Stimulated activated CD4-positive, alpha-beta T cell treated with anti-CD3 and anti-CD28 coated beads, TNF-alpha, amount 100 ng/mL, for 24 hours (primary cell): ENCODE data around the gene SRRM2.
"Not testable (repeated sequence)": the region's sequence is repeated elsewhere in the genome, so short reads cannot be mapped to it uniquely, and the experiment has no call there.

Experiments
- DNase-seq, 3 experiments: peaks; one replicate each; pipeline ENCODE4 v3.0.0-alpha.2; 2020; ENCODE audit warnings: low read depth in 3 of 3

The SRRM2 gene

DNA sequence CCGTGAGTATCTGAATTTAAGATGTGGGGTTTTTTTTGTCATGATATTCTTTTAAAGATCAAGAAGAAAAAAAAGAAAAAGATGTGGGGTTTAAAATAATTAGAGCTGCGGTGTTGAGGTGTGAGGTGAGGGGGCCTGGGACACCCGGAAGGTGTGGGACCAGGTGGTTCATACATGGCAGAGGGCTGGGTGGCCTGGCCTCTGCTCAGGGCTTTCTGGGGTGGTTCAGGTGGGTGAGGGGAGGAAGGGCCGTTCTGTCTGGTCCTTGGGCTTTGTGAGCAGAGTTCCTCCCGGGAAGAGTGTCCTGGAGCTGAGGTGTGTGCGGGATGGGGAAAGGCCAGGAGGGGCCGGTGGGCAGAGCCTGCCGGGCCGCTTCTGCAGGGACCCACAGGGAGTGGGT, 37.4 kb upstream of the SRRM2 start:
- DNase-seq = no peak

DNA sequence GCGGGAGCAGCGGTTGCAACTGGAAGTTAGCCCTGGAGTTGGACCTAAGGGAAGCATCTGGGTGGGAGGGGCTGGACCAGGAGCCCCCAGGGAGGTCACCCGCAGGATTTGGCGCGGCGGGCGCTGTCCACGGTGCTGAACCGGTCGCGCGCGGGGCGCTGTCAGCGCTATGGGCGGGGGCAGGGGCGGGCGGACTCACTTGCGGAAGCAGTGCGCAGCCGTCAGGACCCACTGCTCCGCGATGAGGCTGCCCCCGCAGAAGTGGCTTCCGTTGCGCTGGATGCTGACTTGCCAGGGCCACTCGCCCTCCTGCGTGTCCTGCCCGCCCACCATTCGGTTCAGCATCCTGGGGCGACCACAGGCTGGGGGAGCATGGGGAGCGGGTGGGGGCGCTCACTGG, 36.9 kb upstream of the SRRM2 start:
- DNase-seq = peak; percentile 47 to 75 (median 58)

DNA sequence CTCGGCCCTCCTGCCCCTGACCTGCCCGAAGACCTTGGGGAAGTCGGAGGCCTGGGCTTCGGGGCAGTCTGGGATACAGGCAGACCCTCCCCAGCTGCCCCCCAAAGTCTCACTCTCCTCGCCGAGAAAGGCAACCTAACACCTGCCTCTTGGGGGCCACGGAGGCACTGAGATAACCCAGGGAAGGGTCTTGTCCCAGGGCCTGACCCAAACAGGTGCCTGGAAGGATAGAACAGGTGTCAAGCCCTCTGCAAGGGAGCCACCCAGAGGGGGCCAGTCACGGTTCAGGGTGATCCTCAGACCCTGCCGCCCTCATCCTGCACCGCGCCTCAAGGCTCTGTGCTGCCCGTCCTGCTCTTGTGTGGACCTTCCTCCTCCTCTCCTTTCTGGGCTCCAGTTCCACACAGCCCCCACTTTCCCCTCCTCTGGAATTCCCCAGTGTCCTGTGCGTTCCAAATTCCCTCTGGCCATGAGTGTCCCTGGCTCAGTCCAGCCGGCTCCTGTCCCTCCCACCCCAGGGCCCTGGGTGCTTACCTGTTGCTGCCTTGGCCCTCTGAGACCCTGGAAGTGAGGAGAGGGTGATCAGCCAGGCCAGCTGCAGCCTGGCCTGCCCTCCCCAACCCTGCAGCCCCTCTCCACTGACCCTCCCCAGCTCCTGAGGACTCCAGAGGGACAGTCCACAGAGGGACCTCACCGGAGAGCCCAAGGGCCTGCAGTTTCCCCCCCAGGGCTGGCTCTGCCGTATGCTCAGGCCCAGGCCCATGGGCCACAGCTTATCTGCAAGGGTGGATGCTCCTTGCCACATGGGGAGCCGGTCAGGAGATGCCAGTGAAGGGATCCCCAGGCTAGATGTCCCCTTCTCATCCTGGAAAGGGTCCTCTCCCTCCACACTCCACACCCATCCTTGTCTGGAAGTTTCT, 36.2 kb upstream of the SRRM2 start:
- no peak for DNase-seq

DNA sequence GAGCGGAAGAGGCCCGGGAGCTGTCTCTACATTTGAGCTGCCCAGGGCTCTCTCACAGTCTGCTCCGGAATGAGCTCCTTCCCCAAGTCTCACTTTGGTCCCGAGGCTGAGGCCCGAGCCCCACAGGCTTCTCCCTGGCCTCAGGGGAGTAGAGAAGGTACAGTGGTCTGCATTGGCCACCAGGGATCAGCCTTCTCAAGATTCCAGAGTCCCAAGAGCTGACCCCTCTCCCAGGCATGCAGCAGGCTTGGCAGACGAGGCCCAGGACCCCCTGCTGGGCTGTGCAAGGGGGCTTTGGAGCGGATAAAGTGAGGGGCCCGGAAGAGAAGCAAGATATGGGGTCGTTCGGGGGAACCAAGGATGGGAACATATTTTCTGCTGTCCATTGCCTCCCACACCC, 35.5 kb upstream of the SRRM2 start:
- no peak for DNase-seq

DNA sequence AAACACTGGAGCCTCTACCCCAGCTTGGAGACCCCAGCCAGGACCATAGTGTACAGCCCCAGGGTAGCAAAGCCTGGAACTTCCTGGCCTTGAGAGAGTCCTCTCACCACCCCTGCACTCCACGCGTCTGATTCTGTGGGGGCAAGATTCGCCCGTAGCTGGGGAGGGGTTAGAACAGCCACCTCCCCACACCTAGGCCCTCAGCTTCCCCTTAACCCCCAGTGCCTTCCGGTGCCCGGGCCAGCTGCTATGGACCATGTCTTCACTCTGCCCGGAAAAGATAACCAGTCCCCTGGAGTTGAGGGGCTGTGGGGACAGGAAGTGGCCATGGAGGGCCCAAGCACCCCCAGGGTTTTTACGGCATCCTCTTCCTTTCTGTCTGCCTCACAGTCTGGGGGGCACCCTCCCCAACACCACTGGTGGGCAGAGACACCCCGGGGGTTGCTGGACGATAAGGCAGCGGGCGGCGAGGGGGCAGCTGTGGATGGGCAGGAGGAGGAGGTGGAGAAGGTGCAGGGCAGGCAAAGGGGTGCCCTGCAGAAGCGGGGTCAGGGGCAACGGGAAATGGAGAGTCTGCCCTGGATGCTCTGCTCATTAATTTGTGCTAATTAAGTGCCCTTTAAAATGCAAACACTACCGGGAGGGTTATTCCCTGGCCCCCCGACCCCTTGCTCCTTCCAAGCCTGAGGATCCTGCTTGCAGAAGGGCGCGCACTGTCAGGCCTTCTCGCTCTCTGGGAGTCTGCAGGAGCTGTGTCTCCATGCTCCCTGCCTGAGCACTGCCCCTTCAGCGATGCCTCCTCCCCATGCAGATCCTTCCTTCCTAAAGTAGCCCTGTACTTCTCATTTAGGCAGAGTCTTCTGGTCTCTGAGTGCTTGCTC, 34.8 kb upstream of the SRRM2 start:
- DNase-seq = no peak

DNA sequence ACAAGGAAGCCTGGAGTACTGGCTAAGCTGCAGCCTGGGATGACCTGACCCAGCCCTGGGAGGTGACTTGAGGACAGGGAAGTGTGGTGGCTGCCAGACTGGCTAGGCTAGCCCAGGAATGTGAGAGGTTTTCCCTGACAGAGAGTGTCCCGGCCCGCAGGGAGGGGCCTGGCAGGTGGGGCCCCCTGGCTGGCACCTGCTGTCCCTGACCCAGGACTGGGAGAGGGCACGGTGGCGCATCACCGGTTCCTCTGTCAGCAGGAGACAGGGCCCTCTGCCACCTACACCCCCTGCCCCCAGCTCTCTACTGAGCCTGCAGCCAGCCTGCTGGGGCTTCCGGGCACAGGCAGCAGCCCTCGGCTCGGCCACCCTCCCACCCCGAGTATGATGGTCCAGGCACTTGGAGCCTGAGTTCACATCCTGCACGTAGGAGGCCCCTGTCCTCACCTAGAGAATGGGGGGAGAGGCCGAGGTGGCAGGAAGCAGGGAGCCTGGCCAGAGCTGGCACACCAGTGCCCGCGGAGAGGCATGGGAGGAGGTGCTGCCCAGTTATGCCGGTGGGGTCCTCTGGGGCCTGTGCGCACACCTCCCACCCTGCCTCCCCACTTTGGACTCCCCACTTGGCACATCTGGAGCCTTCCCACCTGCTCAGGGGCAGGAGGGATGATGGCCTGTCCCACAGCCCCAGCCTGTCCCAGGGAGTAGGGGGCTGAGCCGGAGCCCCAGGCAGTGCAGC, 32.9 kb upstream of the SRRM2 start:
- DNase-seq = no peak

DNA sequence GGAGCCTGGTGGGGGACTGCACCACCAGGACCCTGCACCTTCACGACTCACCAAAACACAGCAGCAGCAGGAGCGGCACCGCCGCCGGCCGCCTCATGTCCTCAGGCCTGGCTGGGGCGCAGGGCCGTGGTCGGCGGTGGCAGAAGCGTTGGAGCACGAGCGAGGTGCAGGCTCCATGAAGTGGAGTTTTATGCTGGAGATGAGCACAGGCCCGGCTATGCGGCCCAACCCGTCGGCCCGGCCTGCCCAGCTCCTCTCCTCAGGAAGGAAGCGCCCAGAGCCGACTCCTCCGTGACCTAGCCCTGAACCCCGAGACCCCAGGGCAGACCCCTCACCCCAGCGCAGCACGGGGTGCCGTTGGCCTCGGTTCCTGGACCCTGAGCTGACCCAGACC, 32.4 kb upstream of the SRRM2 start, which contains the start of gene PRSS27:
Gene PRSS27, minus strand, starts transcription at position 161 of the 394 bp plus-strand sequence. Its CDS starts 64 bp downstream, at position 97.
- DNase-seq = no peak

DNA sequence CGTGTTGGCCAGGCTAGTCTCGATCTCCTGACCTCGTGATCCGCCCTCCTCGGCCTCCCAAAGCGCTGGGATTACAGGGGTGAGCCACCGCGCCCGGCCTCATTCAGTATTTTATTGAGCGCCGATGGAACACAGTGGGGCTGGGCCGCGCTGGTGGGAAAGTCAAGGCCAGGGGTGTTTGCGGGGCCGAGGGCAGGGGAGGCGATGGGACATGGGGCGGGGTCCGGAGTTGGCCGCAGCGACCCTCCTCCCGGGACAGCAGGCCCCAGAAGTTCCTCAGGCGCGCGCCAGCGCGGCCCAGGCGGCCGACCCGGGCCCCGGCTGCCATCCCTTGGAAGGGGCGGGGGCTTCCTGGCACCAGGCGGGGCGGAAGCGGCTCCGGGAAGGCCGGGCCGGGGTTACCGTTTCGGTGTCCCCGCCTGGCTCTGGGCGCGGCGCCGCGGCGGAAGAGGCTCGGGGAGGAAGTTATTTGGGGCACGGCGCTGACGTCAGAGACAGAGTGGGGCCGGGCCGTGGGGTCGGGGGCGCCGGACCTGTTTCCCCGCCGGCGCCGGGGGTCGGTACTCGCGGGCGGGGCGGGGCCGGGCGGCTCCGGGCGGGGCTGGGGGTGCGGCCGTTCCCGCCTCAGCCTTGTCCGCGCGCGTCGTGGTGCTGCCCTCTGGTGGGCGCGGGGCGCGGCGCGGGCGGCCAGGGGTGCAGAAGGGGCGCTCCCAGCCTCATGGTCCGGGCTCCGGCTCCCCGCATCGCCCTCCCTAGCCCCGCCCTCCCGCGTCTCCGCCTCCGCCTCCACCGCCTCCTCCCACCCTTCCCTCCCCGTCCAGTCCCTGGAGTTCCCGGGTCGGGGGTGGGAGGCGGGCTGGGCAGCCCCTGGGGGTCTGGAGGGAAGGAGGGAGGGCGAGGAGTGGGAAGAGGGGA, 31.5 kb upstream of the SRRM2 start:
- peak; percentile 77 to 88 (median 78) for DNase-seq

DNA sequence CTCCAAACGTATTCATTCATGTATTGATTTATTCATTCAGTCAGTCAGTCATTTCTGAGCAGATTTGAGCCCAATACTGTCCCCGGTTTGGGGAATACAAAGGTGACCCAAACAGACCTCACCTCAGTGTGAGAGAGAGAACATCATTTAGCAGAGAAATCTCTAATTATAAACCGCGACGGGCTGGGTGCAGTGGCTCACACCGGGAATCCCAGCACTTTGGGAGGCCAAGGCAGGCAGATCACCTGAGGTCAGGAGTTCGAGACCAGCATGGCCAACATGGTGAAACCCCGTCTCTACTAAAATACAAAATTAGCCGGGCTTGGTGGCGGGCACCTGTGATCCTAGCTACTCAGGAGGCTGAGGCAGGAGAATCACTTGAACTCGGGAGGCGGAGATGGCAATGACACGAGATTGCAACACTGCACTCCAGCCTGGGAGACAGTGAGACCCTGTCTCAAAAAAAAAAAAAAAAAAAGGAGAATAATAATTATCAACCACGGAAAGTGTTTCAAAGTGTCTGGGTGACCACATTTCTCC, 30.7 kb upstream of the SRRM2 start:
- DNase-seq = not testable (repeated sequence)

DNA sequence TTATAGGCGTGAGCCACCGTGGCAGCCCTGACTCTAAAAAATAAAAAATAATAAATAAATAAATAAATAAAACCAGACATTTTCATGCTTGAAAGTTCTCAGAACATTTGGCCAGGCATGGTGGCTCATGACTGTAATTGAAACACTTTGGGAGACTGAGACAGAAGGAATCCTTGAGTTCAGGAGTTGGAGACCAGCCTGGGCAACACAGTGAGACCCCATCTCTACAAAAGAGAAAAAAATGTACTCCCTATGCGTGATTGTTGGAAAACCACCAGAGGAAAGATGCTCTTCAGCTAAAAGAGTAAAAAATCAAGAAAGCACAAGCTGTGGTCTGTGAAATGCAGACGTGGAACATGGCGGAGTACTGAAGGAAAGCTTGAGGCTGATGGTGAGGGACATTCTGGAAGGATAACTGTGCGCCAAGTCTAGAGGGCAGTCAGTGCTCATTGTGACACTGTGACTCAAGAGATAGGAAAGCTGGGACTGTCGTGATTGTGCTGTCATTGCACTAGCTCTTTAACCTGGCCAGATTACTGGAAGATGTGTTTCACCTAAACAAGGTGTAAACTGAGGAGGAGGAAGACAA, 28.3 kb upstream of the SRRM2 start:
- DNase-seq = no peak

DNA sequence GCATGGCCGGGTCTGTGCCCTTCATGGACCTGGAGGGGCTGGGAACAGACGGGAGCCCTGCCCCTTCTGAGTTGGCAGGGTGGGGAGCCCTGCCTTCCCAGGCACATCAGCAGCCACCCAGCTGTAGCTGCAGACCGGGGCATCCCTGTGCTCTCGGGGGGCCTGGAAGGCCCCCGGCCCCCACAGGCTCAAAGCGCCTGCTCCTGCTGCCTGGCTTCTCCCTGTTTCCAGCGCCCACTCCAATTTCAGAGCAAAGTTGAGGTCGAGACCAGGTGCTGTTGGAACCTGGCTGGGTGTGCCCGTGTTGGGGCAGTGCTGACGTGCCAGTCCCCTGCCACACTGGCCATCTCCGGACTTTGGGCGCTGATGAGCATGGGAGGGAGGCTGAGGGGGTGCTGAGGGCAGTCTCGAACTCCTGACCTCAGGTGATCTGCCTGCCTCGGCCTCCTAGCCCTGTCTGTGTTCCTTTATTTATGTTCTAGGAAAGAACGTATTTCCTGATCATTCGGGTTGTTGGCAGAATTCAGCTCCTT, 27.6 kb upstream of the SRRM2 start:
- DNase-seq = no peak

DNA sequence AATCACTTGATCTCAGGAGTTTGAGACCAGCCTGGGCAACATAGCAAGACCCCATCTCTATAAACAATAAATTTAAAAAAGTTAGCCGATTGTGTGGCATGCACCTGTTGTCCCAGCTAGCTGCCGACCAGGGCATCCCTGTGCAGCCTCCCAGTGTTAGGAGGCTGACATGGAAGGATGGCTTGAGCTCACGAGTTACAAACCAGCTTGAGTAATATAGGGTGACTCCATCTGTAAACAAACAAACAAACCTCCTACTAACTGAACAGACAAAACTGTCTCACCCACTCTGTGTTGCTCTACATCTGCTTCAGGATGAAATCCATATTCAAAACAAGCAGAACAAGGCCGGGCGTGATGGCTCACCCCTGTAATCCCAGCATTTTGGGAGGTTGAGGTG, 25.5 kb upstream of the SRRM2 start:
- no peak for DNase-seq

DNA sequence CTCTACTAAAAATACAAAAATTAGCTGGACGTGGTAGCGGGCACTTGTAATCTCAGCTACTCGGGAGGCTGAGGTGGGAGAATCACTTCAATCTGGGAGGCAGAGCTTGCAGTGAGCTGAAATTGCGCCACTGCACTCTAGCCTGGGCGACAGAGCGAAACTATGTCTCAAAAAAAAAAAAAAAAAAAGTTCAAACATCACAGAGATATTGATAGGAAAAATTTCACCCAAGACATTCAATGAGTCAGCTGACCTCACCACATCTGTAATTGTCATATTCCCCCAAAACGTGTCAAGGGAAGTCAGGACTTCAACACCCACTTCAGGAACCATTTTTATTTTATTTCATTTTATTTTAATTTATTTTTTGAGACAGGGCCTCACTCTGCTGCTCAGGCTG, 24.4 kb upstream of the SRRM2 start:
- no peak for DNase-seq

DNA sequence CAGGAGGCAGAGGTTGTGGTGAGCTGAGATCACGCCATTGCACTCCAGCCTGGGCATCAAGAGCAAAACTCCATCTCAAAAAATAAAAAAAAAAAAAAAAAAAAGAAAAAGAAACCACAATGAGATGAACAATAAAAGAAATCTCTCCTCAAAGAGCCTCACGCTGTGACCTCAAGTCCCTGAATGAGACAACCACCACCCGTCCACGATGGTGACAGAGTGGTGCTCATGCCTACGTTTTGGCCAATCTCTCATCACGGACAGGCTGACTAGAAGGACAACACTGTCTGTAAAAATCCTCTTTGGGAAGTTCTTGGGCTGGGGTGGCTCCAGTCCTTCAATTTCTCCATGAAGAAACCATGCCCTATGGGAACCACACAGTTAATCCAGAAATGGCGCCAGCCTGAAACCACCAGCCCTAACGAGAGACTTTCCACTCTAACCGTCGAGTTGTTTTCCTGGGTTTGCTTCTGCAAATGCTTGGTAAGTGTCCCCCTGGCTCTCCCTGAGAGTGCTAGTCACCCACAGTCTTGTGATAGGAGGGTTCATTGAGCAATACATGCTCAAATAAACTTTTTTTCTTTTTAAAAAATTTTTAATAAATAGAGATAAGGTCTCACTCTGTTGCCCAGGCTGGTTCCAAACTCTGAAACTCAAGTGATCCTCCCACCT, 17.5 kb upstream of the SRRM2 start:
- DNase-seq = no peak

DNA sequence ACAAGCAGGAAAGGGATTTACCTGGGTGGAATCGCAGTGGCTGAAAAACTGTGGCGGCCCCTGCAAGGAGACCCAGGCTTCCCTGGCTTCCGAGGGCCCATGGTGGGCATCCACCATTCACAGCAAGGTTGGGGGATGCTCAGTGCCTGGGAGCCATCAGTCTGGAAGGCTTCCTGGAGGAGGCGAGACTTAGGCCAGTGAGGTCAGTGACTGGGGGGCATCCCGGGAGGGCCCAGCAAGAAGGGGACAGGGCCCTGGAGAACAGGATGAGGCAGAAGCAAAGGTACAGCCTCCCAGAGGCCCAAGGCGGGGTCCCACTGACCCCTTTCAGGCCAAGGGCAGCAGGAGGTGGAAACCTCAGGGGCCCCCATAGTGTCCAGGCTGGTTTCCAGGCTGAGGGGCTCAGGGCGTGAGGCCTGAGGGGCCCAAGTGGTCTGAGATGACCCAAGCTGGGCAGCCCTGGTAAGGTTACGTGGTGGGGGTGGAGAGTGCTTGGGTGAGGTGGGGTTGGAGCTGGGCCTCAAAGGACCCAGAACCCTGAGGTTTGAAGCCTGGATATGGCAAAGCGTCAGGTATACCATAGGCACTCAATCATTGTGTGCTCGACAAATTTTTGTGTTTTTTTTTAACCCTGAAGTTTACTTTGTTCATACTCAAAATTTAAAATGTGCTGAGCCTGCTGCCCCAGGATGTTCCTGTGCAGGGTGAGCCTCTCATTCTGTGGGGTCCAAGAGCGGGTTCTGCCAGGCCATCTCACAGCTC, 15.8 kb upstream of the SRRM2 start:
- no peak for DNase-seq

DNA sequence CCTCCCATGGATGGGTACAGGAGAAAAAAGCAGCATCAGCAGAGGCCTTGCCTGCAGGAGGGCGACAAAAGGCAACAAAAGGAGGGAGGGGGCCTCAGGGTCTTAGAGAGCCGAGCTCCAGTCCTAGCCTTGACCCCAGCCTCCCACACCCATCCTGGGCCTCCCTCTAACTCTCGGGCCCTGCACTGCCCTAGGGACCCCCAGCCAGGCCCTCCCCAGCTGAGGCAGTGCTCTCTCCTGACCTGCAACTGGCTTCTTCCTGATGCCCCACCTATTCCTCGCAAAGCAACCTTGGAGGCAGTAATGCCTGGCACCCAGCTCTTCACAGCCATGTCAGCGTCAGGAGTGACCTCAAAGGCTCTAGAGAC, 15.2 kb upstream of the SRRM2 start:
- DNase-seq = no peak

DNA sequence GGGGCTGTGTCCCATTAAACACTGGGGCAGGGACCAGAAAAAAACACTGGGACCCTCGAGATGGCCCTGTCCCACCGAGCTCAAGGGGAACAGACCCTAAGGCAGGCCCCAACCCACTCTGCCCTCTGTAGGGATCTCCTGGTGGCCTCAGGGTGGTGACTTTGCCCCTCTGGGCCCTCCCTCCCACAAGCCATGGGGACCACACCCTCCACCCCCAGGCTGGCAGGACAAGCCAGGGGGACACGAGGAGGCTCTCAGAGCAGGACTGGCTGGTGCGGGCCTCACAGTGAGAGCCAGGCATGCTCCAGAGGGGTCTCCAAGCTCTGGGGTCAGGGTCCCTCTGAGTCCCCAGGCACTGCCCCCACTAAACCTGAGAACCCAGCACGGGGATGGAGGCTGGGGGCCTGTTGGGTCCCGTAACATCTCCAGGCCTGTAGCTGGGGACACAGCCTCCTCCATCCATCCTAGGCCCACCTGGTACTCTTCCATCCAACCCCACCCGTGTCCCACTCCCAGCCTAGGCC, 14.5 kb upstream of the SRRM2 start:
- no peak for DNase-seq

DNA sequence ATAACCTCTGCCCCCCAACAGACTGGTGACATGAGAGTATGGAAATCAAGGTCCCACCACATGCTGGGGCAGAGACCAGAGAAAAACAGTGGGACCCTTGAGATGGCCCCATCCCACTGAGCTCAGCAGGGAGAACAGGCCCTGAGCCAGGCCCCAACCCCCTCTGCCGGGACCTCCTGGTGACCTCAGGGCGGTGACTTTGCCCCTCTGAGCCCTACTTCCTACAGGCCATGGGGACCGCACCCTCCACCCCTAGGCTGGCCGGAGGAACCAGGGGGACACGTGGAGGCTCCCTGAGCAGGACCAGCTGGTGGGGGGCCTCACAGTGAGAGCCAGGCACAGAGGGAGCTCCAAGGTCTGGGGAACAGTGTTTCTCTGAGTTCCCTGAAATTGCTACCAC, 13.8 kb upstream of the SRRM2 start:
- DNase-seq = no peak
